ENCODE data around the gene NR0B2.

DNA sequence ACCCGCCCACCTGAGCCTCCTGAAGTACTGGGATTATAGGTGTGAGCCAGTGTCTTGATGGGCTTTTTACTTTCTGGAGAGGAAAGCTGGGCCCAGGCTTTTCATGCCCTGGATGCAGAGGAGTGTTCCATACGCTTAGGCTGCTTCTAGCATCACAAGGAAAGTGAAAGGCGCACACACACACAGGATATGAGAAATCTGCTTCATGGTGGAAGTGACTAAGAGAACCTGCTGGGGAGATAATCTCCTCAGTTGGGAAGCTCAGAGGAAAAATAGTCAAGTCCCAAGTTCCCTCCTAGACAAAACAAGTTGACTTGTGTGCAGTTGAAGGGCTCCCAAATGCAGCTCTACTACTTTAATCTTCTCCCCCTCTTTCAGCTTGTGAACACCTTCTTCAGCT is 9.9 kb upstream of the NR0B2 start:
- TF ChIP-seq, protein P1, sequence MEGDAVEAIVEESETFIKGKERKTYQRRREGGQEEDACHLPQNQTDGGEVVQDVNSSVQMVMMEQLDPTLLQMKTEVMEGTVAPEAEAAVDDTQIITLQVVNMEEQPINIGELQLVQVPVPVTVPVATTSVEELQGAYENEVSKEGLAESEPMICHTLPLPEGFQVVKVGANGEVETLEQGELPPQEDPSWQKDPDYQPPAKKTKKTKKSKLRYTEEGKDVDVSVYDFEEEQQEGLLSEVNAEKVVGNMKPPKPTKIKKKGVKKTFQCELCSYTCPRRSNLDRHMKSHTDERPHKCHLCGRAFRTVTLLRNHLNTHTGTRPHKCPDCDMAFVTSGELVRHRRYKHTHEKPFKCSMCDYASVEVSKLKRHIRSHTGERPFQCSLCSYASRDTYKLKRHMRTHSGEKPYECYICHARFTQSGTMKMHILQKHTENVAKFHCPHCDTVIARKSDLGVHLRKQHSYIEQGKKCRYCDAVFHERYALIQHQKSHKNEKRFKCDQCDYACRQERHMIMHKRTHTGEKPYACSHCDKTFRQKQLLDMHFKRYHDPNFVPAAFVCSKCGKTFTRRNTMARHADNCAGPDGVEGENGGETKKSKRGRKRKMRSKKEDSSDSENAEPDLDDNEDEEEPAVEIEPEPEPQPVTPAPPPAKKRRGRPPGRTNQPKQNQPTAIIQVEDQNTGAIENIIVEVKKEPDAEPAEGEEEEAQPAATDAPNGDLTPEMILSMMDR (conservative IDR thresholded peaks at IDR 0.05), result no peak
- TF ChIP-seq EZH2 (IDR thresholded peaks at IDR 0.05; ENCODE audit: low read depth), result no peak

All from PC-9 (cell line).